Measurements from ENCODE around the gene FAM13C. TPM values are rescaled to one million over a fixed set of nuclear protein-coding genes. Genes with fewer than 3 reads are reported as not detected.

The FAM13C gene
- total RNA-seq, 1 experiment from 2014 or later = not detected

DNA sequence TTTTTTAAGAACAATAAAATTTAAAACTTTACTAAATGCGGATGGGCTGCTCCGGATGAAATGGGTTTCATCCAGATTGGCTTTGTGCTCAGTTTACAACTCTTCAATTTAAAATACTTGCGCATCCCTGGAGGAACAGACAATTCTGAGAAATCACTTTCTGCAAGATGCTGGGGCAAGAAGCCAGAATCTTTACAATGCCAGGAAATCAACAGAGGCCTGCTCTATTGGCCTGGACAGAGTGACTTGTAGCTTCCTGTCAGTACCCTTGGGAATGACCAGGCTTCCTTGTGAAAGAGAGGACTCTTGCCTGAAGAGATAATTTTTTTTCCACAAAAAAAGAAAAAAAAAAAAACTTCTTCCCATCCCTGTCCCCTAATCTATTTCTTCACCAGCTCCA is 3.9 kb upstream of the FAM13C start:
- Mint-ChIP-seq H3K4me3 (ENCODE audit: unreplicated experiment) (no peak overlapping the region), H3K27me3 (ENCODE audit: insufficient read depth, unreplicated experiment) (peaks cover 14% of the 10 kb centered on the region), H3K9me3 (ENCODE audit: unreplicated experiment) (no peaks in the 10 kb centered on the region), H3K4me1 (ENCODE audit: insufficient read depth, unreplicated experiment) (peaks cover 6% of the 10 kb centered on the region), H3K36me3 (ENCODE audit: insufficient read depth, unreplicated experiment) (no peaks in the 10 kb centered on the region), H3K27ac (ENCODE audit: low read depth, unreplicated experiment) (no peak overlapping the region)
- POLR2A ChIA-PET = interaction anchor here (0.6 kb wide), 1 partner anchor 18 kb away, joined by 5 read pairs; no protein-coding TSS in a partner anchor
- intact Hi-C loops (cut with micrococcal nuclease) = no loop called here
- CTCF ChIA-PET = interaction anchor here (0.6 to 0.8 kb wide), 2 partner anchors 12 to 256 kb away, joined by 3 to 4 read pairs; no protein-coding TSS in a partner anchor
- BruUV-seq (replicated peaks) = no TSS peak
- DNase-seq (ENCODE audit: unreplicated experiment) = no peak
- TF ChIP-seq, protein P1, sequence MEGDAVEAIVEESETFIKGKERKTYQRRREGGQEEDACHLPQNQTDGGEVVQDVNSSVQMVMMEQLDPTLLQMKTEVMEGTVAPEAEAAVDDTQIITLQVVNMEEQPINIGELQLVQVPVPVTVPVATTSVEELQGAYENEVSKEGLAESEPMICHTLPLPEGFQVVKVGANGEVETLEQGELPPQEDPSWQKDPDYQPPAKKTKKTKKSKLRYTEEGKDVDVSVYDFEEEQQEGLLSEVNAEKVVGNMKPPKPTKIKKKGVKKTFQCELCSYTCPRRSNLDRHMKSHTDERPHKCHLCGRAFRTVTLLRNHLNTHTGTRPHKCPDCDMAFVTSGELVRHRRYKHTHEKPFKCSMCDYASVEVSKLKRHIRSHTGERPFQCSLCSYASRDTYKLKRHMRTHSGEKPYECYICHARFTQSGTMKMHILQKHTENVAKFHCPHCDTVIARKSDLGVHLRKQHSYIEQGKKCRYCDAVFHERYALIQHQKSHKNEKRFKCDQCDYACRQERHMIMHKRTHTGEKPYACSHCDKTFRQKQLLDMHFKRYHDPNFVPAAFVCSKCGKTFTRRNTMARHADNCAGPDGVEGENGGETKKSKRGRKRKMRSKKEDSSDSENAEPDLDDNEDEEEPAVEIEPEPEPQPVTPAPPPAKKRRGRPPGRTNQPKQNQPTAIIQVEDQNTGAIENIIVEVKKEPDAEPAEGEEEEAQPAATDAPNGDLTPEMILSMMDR (IDR thresholded peaks at IDR 0.05; ENCODE audit: unreplicated experiment) = no peak

DNA sequence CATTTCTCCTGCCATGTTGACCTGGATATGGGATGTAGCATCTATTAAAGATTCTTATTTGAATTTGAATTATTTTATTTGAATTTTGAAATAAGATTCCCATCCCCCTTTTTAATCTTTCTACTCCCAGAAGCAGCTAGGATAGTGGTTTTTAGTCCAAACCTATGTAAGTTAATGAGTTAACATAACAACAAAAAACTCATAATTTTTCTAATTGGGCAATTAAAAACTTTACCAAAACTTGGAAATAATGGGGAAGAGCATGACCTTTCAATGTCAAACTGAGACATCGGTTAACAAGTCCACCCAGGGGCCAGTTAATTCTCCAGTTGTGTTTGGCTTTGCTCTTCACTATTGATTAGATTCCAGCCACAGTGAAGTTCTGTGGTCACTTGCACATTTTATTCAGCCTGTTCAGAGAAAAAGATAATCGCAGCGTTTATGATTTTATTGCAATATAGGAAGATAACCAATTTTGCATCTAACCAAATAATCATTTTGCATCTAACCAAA is 1.2 kb upstream of the FAM13C start:
- peaks cover 14% of the 10 kb centered on the region for H3K27me3 Mint-ChIP-seq (ENCODE audit: insufficient read depth, unreplicated experiment)
- no TSS peak for BruUV-seq (replicated peaks)
- CTCF ChIA-PET = interaction anchor here (0.6 to 1.1 kb wide), 2 partner anchors 27 to 259 kb away, joined by 3 to 4 read pairs; no protein-coding TSS in a partner anchor
- H3K9me3 Mint-ChIP-seq (ENCODE audit: unreplicated experiment) = no peaks in the 10 kb centered on the region
- TF ChIP-seq, protein P1 (IDR thresholded peaks at IDR 0.05; ENCODE audit: unreplicated experiment) = no peak
- peaks cover 11% of the 10 kb centered on the region for H3K4me1 Mint-ChIP-seq (ENCODE audit: insufficient read depth, unreplicated experiment)
- H3K4me3 Mint-ChIP-seq (ENCODE audit: unreplicated experiment) = no peak overlapping the region
- H3K27ac Mint-ChIP-seq (ENCODE audit: low read depth, unreplicated experiment) = no peak overlapping the region
- no peaks in the 10 kb centered on the region for H3K36me3 Mint-ChIP-seq (ENCODE audit: insufficient read depth, unreplicated experiment)
- POLR2A ChIA-PET = interaction anchor here (0.6 to 1.5 kb wide), 5 partner anchors 8 to 1967 kb away, joined by 3 to 4 read pairs (median 3); no protein-coding TSS in a partner anchor
- DNase-seq (ENCODE audit: unreplicated experiment) = no peak
- intact Hi-C loops (cut with micrococcal nuclease) = no loop called here

DNA sequence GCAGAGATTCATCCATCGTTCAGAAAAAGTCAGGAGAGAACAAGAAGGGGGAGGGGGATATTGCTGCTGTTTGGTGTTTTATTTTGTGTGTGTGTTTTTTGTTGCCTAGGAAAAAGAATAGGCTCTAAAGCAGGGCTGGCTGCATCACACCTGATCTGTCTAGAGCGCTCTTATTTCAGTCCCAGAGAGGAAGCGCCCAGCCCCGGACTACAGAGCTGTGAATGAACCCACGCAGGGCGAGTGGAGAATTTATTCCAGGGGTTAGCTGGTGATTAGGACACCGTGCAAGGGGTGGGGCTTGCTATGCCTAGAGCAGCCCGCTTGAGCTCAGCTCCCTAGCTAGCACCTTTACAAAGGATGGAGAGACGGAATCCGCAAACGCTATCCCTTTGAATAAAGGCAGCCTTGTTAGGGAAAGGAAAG is 621 bp upstream of the FAM13C start:
- DNase-seq (ENCODE audit: unreplicated experiment) = peak; percentile 57
- no TSS peak for BruUV-seq (replicated peaks)

DNA sequence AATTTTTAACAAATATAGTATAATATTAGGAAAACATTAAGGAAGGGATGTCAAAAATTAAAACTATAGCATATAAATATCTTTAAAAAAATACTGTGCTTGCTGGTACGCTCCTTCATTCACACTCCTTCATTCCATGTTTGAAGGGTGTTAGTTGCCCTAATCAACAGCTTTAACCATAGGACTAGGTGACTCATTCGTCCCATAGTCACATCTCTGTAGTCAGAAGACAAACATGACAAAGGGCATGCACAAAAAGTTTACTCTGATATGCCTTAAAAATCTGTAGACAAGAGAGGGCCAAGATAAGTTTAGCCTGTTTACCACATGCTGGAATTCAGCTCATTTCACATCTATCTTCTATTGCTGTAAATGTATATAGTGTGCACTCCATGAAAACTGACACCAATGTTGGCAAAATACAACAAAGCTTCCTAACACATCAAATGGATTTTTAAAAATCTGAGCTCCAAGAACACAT is 646 bp downstream of the FAM13C start:
- no peak overlapping the region for H3K27ac Mint-ChIP-seq (ENCODE audit: low read depth, unreplicated experiment)
- BruUV-seq (replicated peaks) = no TSS peak
- no peaks in the 10 kb centered on the region for H3K36me3 Mint-ChIP-seq (ENCODE audit: insufficient read depth, unreplicated experiment)
- peaks cover 14% of the 10 kb centered on the region for H3K27me3 Mint-ChIP-seq (ENCODE audit: insufficient read depth, unreplicated experiment)
- peak overlapping the region; percentile 55 for H3K4me3 Mint-ChIP-seq (ENCODE audit: unreplicated experiment)
- DNase-seq (ENCODE audit: unreplicated experiment) = no peak
- ChIA-PET POLR2A (interaction anchor here (0.6 to 0.7 kb wide), 3 partner anchors 22 to 84 kb away, joined by 3 read pairs; no protein-coding TSS in a partner anchor), CTCF (interaction anchor here (0.6 to 1.0 kb wide), 4 partner anchors 10 to 220 kb away, joined by 3 to 4 read pairs (median 3); no protein-coding TSS in a partner anchor)
- intact Hi-C loops (cut with micrococcal nuclease) = no loop called here
- H3K9me3 Mint-ChIP-seq (ENCODE audit: unreplicated experiment) = no peaks in the 10 kb centered on the region
- TF ChIP-seq, protein P1 (IDR thresholded peaks at IDR 0.05; ENCODE audit: unreplicated experiment) = no peak
- H3K4me1 Mint-ChIP-seq (ENCODE audit: insufficient read depth, unreplicated experiment) = peaks cover 11% of the 10 kb centered on the region

More for the DNA sequence above, 621 bp upstream of the FAM13C start:
- no peaks in the 10 kb centered on the region for H3K9me3 Mint-ChIP-seq (ENCODE audit: unreplicated experiment)
- intact Hi-C loops (cut with micrococcal nuclease) = no loop called here
- POLR2A ChIA-PET = interaction anchor here (0.6 to 1.5 kb wide), 4 partner anchors 9 to 26 kb away, joined by 3 to 4 read pairs (median 3); no protein-coding TSS in a partner anchor
- peaks cover 14% of the 10 kb centered on the region for H3K27me3 Mint-ChIP-seq (ENCODE audit: insufficient read depth, unreplicated experiment)
- CTCF ChIA-PET = interaction anchor here (0.5 to 1.1 kb wide), 2 partner anchors 26 to 636 kb away, joined by 3 to 4 read pairs; no protein-coding TSS in a partner anchor
- peaks cover 11% of the 10 kb centered on the region for H3K4me1 Mint-ChIP-seq (ENCODE audit: insufficient read depth, unreplicated experiment)
- no peaks in the 10 kb centered on the region for H3K36me3 Mint-ChIP-seq (ENCODE audit: insufficient read depth, unreplicated experiment)
- no peak overlapping the region for H3K27ac Mint-ChIP-seq (ENCODE audit: low read depth, unreplicated experiment)
- H3K4me3 Mint-ChIP-seq (ENCODE audit: unreplicated experiment) = peak overlapping the region; percentile 55
- TF ChIP-seq, protein P1 (IDR thresholded peaks at IDR 0.05; ENCODE audit: unreplicated experiment) = no peak
